ENCODE data around the gene GGA2.
"Not testable (repeated sequence)": the region's sequence is repeated elsewhere in the genome, so short reads cannot be mapped to it uniquely, and the experiment has no call there.

The GGA2 gene

GRCh38 chr16:23464196-23464595 lies 46.1 kb downstream of the GGA2 start:
- H2BK12ac ChIP-seq (ENCODE audit: low read length), result no peak overlapping the region
- peaks cover 3% of the 10 kb centered on the region for H3K9me3 ChIP-seq (ENCODE audit: insufficient read depth, low read depth, low read length)
- no peak overlapping the region for H3K4ac ChIP-seq (ENCODE audit: low read depth, low read length)
- no peak overlapping the region for H3K4me2 ChIP-seq (ENCODE audit: low read length)
- no peak overlapping the region for H3K9ac ChIP-seq (ENCODE audit: low read length)
- H3K18ac ChIP-seq (ENCODE audit: low read length), result no peak overlapping the region
- H3K27ac ChIP-seq (ENCODE audit: low read depth, low read length), result no peak overlapping the region
- H2BK120ac ChIP-seq (ENCODE audit: insufficient read depth, low read length, poor library complexity), result no peak overlapping the region
- no peak overlapping the region for H4K12ac ChIP-seq (ENCODE audit: low read depth, low read length)
- no peak for DNase-seq
- no peak overlapping the region for H2BK5ac ChIP-seq (ENCODE audit: low read depth, low read length, poor library complexity)
- no peaks in the 10 kb centered on the region for H3K27me3 ChIP-seq (ENCODE audit: insufficient read depth, low read length)
- no peaks in the 10 kb centered on the region for H3K4me1 ChIP-seq (ENCODE audit: control insufficient read depth in 1 of 2, insufficient read depth in 2 of 2, low read length in 2 of 2)
- no peak overlapping the region for H2AFZ ChIP-seq (ENCODE audit: insufficient read depth, low read length, poor library complexity)
- H3K36me3 ChIP-seq (ENCODE audit: control insufficient read depth in 1 of 2, insufficient read depth in 2 of 2, low read length in 2 of 2), result peaks cover 22 to 31% of the 10 kb centered on the region in 2 experiments
- H3K23ac ChIP-seq (ENCODE audit: low read length), result no peak overlapping the region
- H3K79me1 ChIP-seq (ENCODE audit: low read length), result no peaks in the 10 kb centered on the region
- H4K91ac ChIP-seq (ENCODE audit: low read depth, low read length), result no peak overlapping the region
- no peak overlapping the region for H2AK5ac ChIP-seq (ENCODE audit: low read length)
- H3K4me3 ChIP-seq (ENCODE audit: low read depth, low read length), result no peak overlapping the region
- no peak overlapping the region for H4K8ac ChIP-seq (ENCODE audit: low read depth, low read length)
- H3K79me2 ChIP-seq (ENCODE audit: control insufficient read depth, insufficient read depth, low read length, poor library complexity), result no peaks in the 10 kb centered on the region
- no peak overlapping the region for H3K14ac ChIP-seq (ENCODE audit: low read length)
- WGBS (ENCODE audit: extremely low coverage, insufficient coverage, insufficient read length), result no CpG with 5 or more reads among the region's 1 CpG

- no CpG with 5 or more reads among the region's 6 CpGs for WGBS (ENCODE audit: extremely low coverage, insufficient coverage, insufficient read length)
- not testable (repeated sequence) for H2BK5ac ChIP-seq (ENCODE audit: low read depth, low read length, poor library complexity); H2AK5ac ChIP-seq (ENCODE audit: low read length); H3K23ac ChIP-seq (ENCODE audit: low read length); DNase-seq; H3K27me3 ChIP-seq (ENCODE audit: insufficient read depth, low read length); H3K79me2 ChIP-seq (ENCODE audit: control insufficient read depth, insufficient read depth, low read length, poor library complexity); H2AFZ ChIP-seq (ENCODE audit: insufficient read depth, low read length, poor library complexity); H4K8ac ChIP-seq (ENCODE audit: low read depth, low read length); H2BK12ac ChIP-seq (ENCODE audit: low read length); H4K12ac ChIP-seq (ENCODE audit: low read depth, low read length); H3K9ac ChIP-seq (ENCODE audit: low read length); H4K91ac ChIP-seq (ENCODE audit: low read depth, low read length); H3K4me2 ChIP-seq (ENCODE audit: low read length); H2BK120ac ChIP-seq (ENCODE audit: insufficient read depth, low read length, poor library complexity); H3K14ac ChIP-seq (ENCODE audit: low read length); H3K79me1 ChIP-seq (ENCODE audit: low read length); H3K4ac ChIP-seq (ENCODE audit: low read depth, low read length); H3K18ac ChIP-seq (ENCODE audit: low read length); H3K4me3 ChIP-seq (ENCODE audit: low read depth, low read length); H3K4me1 ChIP-seq (ENCODE audit: control insufficient read depth in 1 of 2, insufficient read depth in 2 of 2, low read length in 2 of 2); H3K9me3 ChIP-seq (ENCODE audit: insufficient read depth, low read depth, low read length); H3K27ac ChIP-seq (ENCODE audit: low read depth, low read length)
- H3K36me3 ChIP-seq (ENCODE audit: control insufficient read depth in 1 of 2, insufficient read depth in 2 of 2, low read length in 2 of 2), result peaks cover 16 to 25% of the 10 kb centered on the region in 2 experiments
Measured at GRCh38 chr16:23462994-23463393, 47.3 kb downstream of the GGA2 start.

- no peak overlapping the region for H3K27ac ChIP-seq (ENCODE audit: low read depth, low read length)
- DNase-seq, result no peak
- peak overlapping the region; percentile 19 for H2AFZ ChIP-seq (ENCODE audit: insufficient read depth, low read length, poor library complexity)
- H3K79me2 ChIP-seq (ENCODE audit: control insufficient read depth, insufficient read depth, low read length, poor library complexity), result peaks cover 6% of the 10 kb centered on the region
- no peaks in the 10 kb centered on the region for H3K27me3 ChIP-seq (ENCODE audit: insufficient read depth, low read length)
- H3K9me3 ChIP-seq (ENCODE audit: insufficient read depth, low read depth, low read length), result no peaks in the 10 kb centered on the region
- no peak overlapping the region for H2BK12ac ChIP-seq (ENCODE audit: low read length)
- H3K4me1 ChIP-seq (ENCODE audit: control insufficient read depth in 1 of 2, insufficient read depth in 2 of 2, low read length in 2 of 2), result peaks cover 4 to 6% of the 10 kb centered on the region in 2 experiments
- no peak overlapping the region for H4K12ac ChIP-seq (ENCODE audit: low read depth, low read length)
- H3K4me2 ChIP-seq (ENCODE audit: low read length), result peak overlapping the region; percentile 92
- no peak overlapping the region for H2AK5ac ChIP-seq (ENCODE audit: low read length)
- peak overlapping the region; percentile 92 for H3K4me3 ChIP-seq (ENCODE audit: low read depth, low read length)
- H3K4ac ChIP-seq (ENCODE audit: low read depth, low read length), result peak overlapping the region; percentile 27
- no peak overlapping the region for H4K91ac ChIP-seq (ENCODE audit: low read depth, low read length)
- WGBS (ENCODE audit: extremely low coverage, insufficient coverage, insufficient read length), result no CpG with 5 or more reads among the region's 37 CpGs
- peak overlapping the region; percentile 14 for H3K18ac ChIP-seq (ENCODE audit: low read length)
- peaks cover 4% of the 10 kb centered on the region for H3K79me1 ChIP-seq (ENCODE audit: low read length)
- no peak overlapping the region for H3K14ac ChIP-seq (ENCODE audit: low read length)
- no peak overlapping the region for H2BK5ac ChIP-seq (ENCODE audit: low read depth, low read length, poor library complexity)
- H2BK120ac ChIP-seq (ENCODE audit: insufficient read depth, low read length, poor library complexity), result no peak overlapping the region
- no peak overlapping the region for H3K23ac ChIP-seq (ENCODE audit: low read length)
- peaks cover 5% of the 10 kb centered on the region in 2 experiments for H3K36me3 ChIP-seq (ENCODE audit: control insufficient read depth in 1 of 2, insufficient read depth in 2 of 2, low read length in 2 of 2)
- no peak overlapping the region for H4K8ac ChIP-seq (ENCODE audit: low read depth, low read length)
- peak overlapping the region; percentile 49 for H3K9ac ChIP-seq (ENCODE audit: low read length)
Measured at GRCh38 chr16:23453338-23454052, 56.8 kb downstream of the GGA2 start.

- Histone ChIP-seq H4K8ac (ENCODE audit: low read depth, low read length) (peak within 1 kb of the TSS; percentile 99), H2BK120ac (ENCODE audit: insufficient read depth, low read length, poor library complexity) (peak within 1 kb of the TSS; percentile 95), H2BK12ac (ENCODE audit: low read length) (no peak within 1 kb of the TSS), H3K4ac (ENCODE audit: low read depth, low read length) (peak within 1 kb of the TSS; percentile 44), H3K27me3 (ENCODE audit: insufficient read depth, low read length) (no peaks in the 10 kb centered on the region), H2AFZ (ENCODE audit: insufficient read depth, low read length, poor library complexity) (peak within 1 kb of the TSS; percentile 97), H3K18ac (ENCODE audit: low read length) (peak within 1 kb of the TSS; percentile 90), H2AK5ac (ENCODE audit: low read length) (no peak within 1 kb of the TSS), H3K4me1 (ENCODE audit: control insufficient read depth in 1 of 2, insufficient read depth in 2 of 2, low read length in 2 of 2) (peaks cover 4 to 6% of the 10 kb centered on the region in 2 experiments), H3K36me3 (ENCODE audit: control insufficient read depth in 1 of 2, insufficient read depth in 2 of 2, low read length in 2 of 2) (peaks cover 5% of the 10 kb centered on the region in 2 experiments), H3K4me3 (ENCODE audit: low read depth, low read length) (peak within 1 kb of the TSS; percentile 92), H3K4me2 (ENCODE audit: low read length) (peak within 1 kb of the TSS; percentile 92), H3K9me3 (ENCODE audit: insufficient read depth, low read depth, low read length) (no peaks in the 10 kb centered on the region), H4K12ac (ENCODE audit: low read depth, low read length) (peak within 1 kb of the TSS; percentile 74), H3K14ac (ENCODE audit: low read length) (peak within 1 kb of the TSS; percentile 92), H3K79me2 (ENCODE audit: control insufficient read depth, insufficient read depth, low read length, poor library complexity) (peaks cover 6% of the 10 kb centered on the region), H4K91ac (ENCODE audit: low read depth, low read length) (peak within 1 kb of the TSS; percentile 78), H2BK5ac (ENCODE audit: low read depth, low read length, poor library complexity) (peak within 1 kb of the TSS; percentile 85), H3K27ac (ENCODE audit: low read depth, low read length) (peak within 1 kb of the TSS; percentile 48), H3K79me1 (ENCODE audit: low read length) (peaks cover 4% of the 10 kb centered on the region), H3K23ac (ENCODE audit: low read length) (no peak within 1 kb of the TSS), H3K9ac (ENCODE audit: low read length) (peak within 1 kb of the TSS; percentile 84)
- peak; percentile 71 to 93 for DNase-seq
- WGBS (ENCODE audit: extremely low coverage, insufficient coverage, insufficient read length), result no CpG with 5 or more reads among the region's 57 CpGs
Measured at GRCh38 chr16:23452572-23453337, 57.5 kb downstream of the GGA2 start, which contains the start of gene COG7. TSS of gene COG7 (minus strand) at chr16:23453189. CDS start at chr16:23452994, 195 bp downstream.
